ENCODE data around the gene RNFT1. TPM values are rescaled to one million over a fixed set of nuclear protein-coding genes. Genes with fewer than 3 reads are reported as not detected.
"Not testable (repeated sequence)": the region's sequence is repeated elsewhere in the genome, so short reads cannot be mapped to it uniquely, and the experiment has no call there.

The RNFT1 gene
- polyA plus RNA-seq: 28.4 TPM

GRCh38 chr17:59964482-59965328 lies at the start of gene RNFT1:
Gene RNFT1 (minus strand): TSS chr17:59964740. CDS start chr17:59964663, 77 bp downstream.
- Mint-ChIP-seq H3K27ac (peak within 1 kb of the TSS; percentile 87 to 99 (median 96)), H3K4me3 (peak within 1 kb of the TSS; percentile 95 to 99 (median 98)), H3K9me3 (no peaks in the 10 kb centered on the region), H3K27me3 (no peaks in the 10 kb centered on the region), H3K4me1 (peaks cover 14 to 16% (median 15%) of the 10 kb centered on the region in 3 donors), H3K36me3 (peaks cover 2% of the 10 kb centered on the region)

- not testable (repeated sequence) for H3K36me3 Mint-ChIP-seq, H3K9me3 Mint-ChIP-seq, H3K27ac Mint-ChIP-seq, H3K4me3 Mint-ChIP-seq, H3K4me1 Mint-ChIP-seq, H3K27me3 Mint-ChIP-seq
Observed at GRCh38 chr17:60009326-60009725, 44.8 kb upstream of the RNFT1 start.

- H3K36me3 Mint-ChIP-seq, H3K27ac Mint-ChIP-seq, H3K9me3 Mint-ChIP-seq, H3K4me3 Mint-ChIP-seq, H3K4me1 Mint-ChIP-seq, H3K27me3 Mint-ChIP-seq: not testable (repeated sequence)
Observed at GRCh38 chr17:60008377-60008776, 43.8 kb upstream of the RNFT1 start.

GRCh38 chr17:60006160-60006559 lies 41.6 kb upstream of the RNFT1 start:
- no peaks in the 10 kb centered on the region for H3K9me3 Mint-ChIP-seq
- no peaks in the 10 kb centered on the region for H3K36me3 Mint-ChIP-seq
- H3K27me3 Mint-ChIP-seq: no peaks in the 10 kb centered on the region
- H3K4me3 Mint-ChIP-seq: no peak overlapping the region
- H3K4me1 Mint-ChIP-seq: no peaks in the 10 kb centered on the region
- H3K27ac Mint-ChIP-seq: no peak overlapping the region

- not testable (repeated sequence) for H3K9me3 Mint-ChIP-seq, H3K4me3 Mint-ChIP-seq, H3K36me3 Mint-ChIP-seq, H3K27me3 Mint-ChIP-seq, H3K4me1 Mint-ChIP-seq, H3K27ac Mint-ChIP-seq
Observed at GRCh38 chr17:60004561-60004960, 40.0 kb upstream of the RNFT1 start.

- not testable (repeated sequence) for H3K4me3 Mint-ChIP-seq, H3K36me3 Mint-ChIP-seq, H3K27me3 Mint-ChIP-seq, H3K27ac Mint-ChIP-seq, H3K9me3 Mint-ChIP-seq, H3K4me1 Mint-ChIP-seq
Observed at GRCh38 chr17:60002405-60002804, 37.9 kb upstream of the RNFT1 start.

- H3K27me3 Mint-ChIP-seq, H3K4me1 Mint-ChIP-seq, H3K9me3 Mint-ChIP-seq, H3K27ac Mint-ChIP-seq, H3K36me3 Mint-ChIP-seq, H3K4me3 Mint-ChIP-seq: not testable (repeated sequence)
Observed at GRCh38 chr17:59996608-59997007, 32.1 kb upstream of the RNFT1 start.

GRCh38 chr17:59975166-59975565 lies 10.6 kb upstream of the RNFT1 start:
- H3K4me1 Mint-ChIP-seq, H3K36me3 Mint-ChIP-seq, H3K4me3 Mint-ChIP-seq, H3K9me3 Mint-ChIP-seq, H3K27me3 Mint-ChIP-seq, H3K27ac Mint-ChIP-seq: not testable (repeated sequence)

GRCh38 chr17:59973483-59973882 lies 8.9 kb upstream of the RNFT1 start:
- H3K4me1 Mint-ChIP-seq, H3K27ac Mint-ChIP-seq: not testable (repeated sequence)

GRCh38 chr17:59972778-59973177 lies 8.2 kb upstream of the RNFT1 start:
- Mint-ChIP-seq H3K4me3 (no peak overlapping the region), H3K4me1 (no peaks in the 10 kb centered on the region), H3K9me3 (no peaks in the 10 kb centered on the region), H3K36me3 (peaks cover 1% of the 10 kb centered on the region), H3K27ac (no peak overlapping the region), H3K27me3 (no peaks in the 10 kb centered on the region)

More at GRCh38 chr17:59973483-59973882, 8.9 kb upstream of the RNFT1 start:
- H3K4me3 Mint-ChIP-seq, H3K27me3 Mint-ChIP-seq, H3K36me3 Mint-ChIP-seq, H3K9me3 Mint-ChIP-seq: not testable (repeated sequence)

- H3K4me3 Mint-ChIP-seq, H3K27me3 Mint-ChIP-seq, H3K36me3 Mint-ChIP-seq, H3K4me1 Mint-ChIP-seq, H3K27ac Mint-ChIP-seq, H3K9me3 Mint-ChIP-seq: not testable (repeated sequence)
Observed at GRCh38 chr17:59971771-59972170, 7.2 kb upstream of the RNFT1 start.

GRCh38 chr17:59963738-59964481 lies 630 bp downstream of the RNFT1 start:
- Mint-ChIP-seq H3K9me3 (no peaks in the 10 kb centered on the region), H3K36me3 (peaks cover 2% of the 10 kb centered on the region), H3K4me3 (peak overlapping the region; percentile 95 to 99 (median 98)), H3K27ac (peak overlapping the region; percentile 87 to 99 (median 88)), H3K4me1 (peaks cover 14 to 19% (median 18%) of the 10 kb centered on the region in 3 donors), H3K27me3 (no peaks in the 10 kb centered on the region)

- Mint-ChIP-seq H3K36me3 (peaks cover 2% of the 10 kb centered on the region), H3K4me1 (peaks cover 15 to 22% (median 21%) of the 10 kb centered on the region in 3 donors), H3K9me3 (no peaks in the 10 kb centered on the region), H3K27ac (no peak overlapping the region), H3K4me3 (peak overlapping the region; percentile 41 to 99 (median 96)), H3K27me3 (no peaks in the 10 kb centered on the region)
Observed at GRCh38 chr17:59962739-59963318, 1.7 kb downstream of the RNFT1 start.

- H3K27me3 Mint-ChIP-seq, H3K4me3 Mint-ChIP-seq, H3K9me3 Mint-ChIP-seq, H3K36me3 Mint-ChIP-seq, H3K27ac Mint-ChIP-seq: not testable (repeated sequence)
- peaks cover 15 to 18% (median 17%) of the 10 kb centered on the region in 3 donors for H3K4me1 Mint-ChIP-seq
Observed at GRCh38 chr17:59959574-59959973, 5.0 kb downstream of the RNFT1 start.

- Mint-ChIP-seq H3K9me3 (no peaks in the 10 kb centered on the region), H3K4me3 (no peak overlapping the region), H3K36me3 (peaks cover 4% of the 10 kb centered on the region), H3K27me3 (no peaks in the 10 kb centered on the region), H3K27ac (no peak overlapping the region), H3K4me1 (peaks cover 3 to 14% (median 5%) of the 10 kb centered on the region in 3 donors)
Observed at GRCh38 chr17:59954856-59955255, 9.7 kb downstream of the RNFT1 start.

Measured in IgD-negative memory B cell (primary cell).